Panc1 (cell line): ENCODE data around the gene ZNF300.
"Not testable (repeated sequence)": the region's sequence is repeated elsewhere in the genome, so short reads cannot be mapped to it uniquely, and the experiment has no call there.

Source experiments
- CTCF ChIP-seq: fragments of 450-650 bp; IDR thresholded peaks from 2 replicates; pipeline ENCODE4 v1.5.1; 2017; ENCODE audit warnings: mild to moderate bottlenecking
- POLR2AphosphoS5 ChIP-seq: IDR thresholded peaks from 2 replicates; pipeline ENCODE4 v1.6.1; 2012; ENCODE audit warnings: mild to moderate bottlenecking, low read depth, low read length, moderate library complexity

- not testable (repeated sequence) for TF ChIP-seq CTCF, POLR2AphosphoS5
Measured at GRCh38 chr5:150846308-150846653, 58.5 kb downstream of the ZNF300 start, which contains the start of gene IRGM.
